H9 (cell line): ENCODE results near the gene USP6NL. TPM values are rescaled to one million over a fixed set of nuclear protein-coding genes. Genes with fewer than 3 reads are reported as not detected.

ENCODE experiments used
- DNase-seq: peaks from one replicate; pipeline ENCODE4 v3.0.0-alpha.2; 2017
- H2AFZ ChIP-seq: one replicate; pipeline ENCODE4 v1.6.1; 2013; ENCODE audit warnings: mild to moderate bottlenecking, low read length, control low read depth, moderate library complexity
- H2AK5ac ChIP-seq: 2 replicates; pipeline ENCODE4 v1.6.1; 2013; ENCODE audit warnings: low read length, control low read depth, mixed read lengths; ENCODE audit not compliant: insufficient read length
- H2BK120ac ChIP-seq: one replicate; pipeline ENCODE4 v1.6.1; 2013; ENCODE audit warnings: low read depth, mild to moderate bottlenecking, low read length, control low read depth, inconsistent platforms; ENCODE audit not compliant: poor library complexity, severe bottlenecking
- H2BK12ac ChIP-seq: 2 replicates; pipeline ENCODE4 v1.6.1; 2013; ENCODE audit warnings: low read length, control low read depth, mixed read lengths, low read depth; ENCODE audit not compliant: insufficient read length
- H2BK15ac ChIP-seq: 2 replicates; pipeline ENCODE4 v1.6.1; 2013; ENCODE audit warnings: low read depth, low read length, control low read depth
- H2BK20ac ChIP-seq: one replicate; pipeline ENCODE4 v1.6.1; 2013; ENCODE audit warnings: low read depth, mild to moderate bottlenecking, low read length, control low read depth, inconsistent platforms; ENCODE audit not compliant: poor library complexity, severe bottlenecking
- H2BK5ac ChIP-seq: 2 replicates; pipeline ENCODE4 v1.6.1; 2013; ENCODE audit warnings: low read length, control low read depth, mixed read lengths; ENCODE audit not compliant: insufficient read length
- H3K14ac ChIP-seq: 2 replicates; pipeline ENCODE4 v1.6.1; 2013; ENCODE audit warnings: low read length, control low read depth; ENCODE audit not compliant: insufficient read depth
- H3K18ac ChIP-seq: 2 replicates; pipeline ENCODE4 v1.6.1; 2013; ENCODE audit warnings: low read depth, mild to moderate bottlenecking, mixed read lengths, low read length, control low read depth; ENCODE audit not compliant: insufficient read length
- H3K23ac ChIP-seq: 2 replicates; pipeline ENCODE4 v1.6.1; 2013; ENCODE audit warnings: low read length, control low read depth, mixed read lengths, low read depth; ENCODE audit not compliant: insufficient read length
- H3K23me2 ChIP-seq: 2 replicates; pipeline ENCODE4 v1.6.1; 2013; ENCODE audit warnings: low read depth, mild to moderate bottlenecking, mixed read lengths, low read length, control low read depth; ENCODE audit not compliant: insufficient read length, poor library complexity, severe bottlenecking
- H3K27ac ChIP-seq: 2 replicates; pipeline ENCODE4 v1.5.1; 2013; ENCODE audit warnings: low read length, control low read depth, mixed read lengths, low read depth; ENCODE audit not compliant: insufficient read length
- H3K27me3 ChIP-seq: 2 replicates; pipeline ENCODE4 v1.6.1; 2013; ENCODE audit warnings: low read length, control low read depth, inconsistent platforms; ENCODE audit not compliant: insufficient read depth
- H3K4ac ChIP-seq: 2 replicates; pipeline ENCODE4 v1.6.1; 2013; ENCODE audit warnings: low read depth, mild to moderate bottlenecking, control low read depth, inconsistent platforms, low read length, moderate library complexity
- H3K4me1 ChIP-seq: 2 replicates; pipeline ENCODE4 v1.6.1; 2013; ENCODE audit warnings: low read length, control low read depth, inconsistent platforms; ENCODE audit not compliant: insufficient read depth
- H3K4me2 ChIP-seq: 2 replicates; pipeline ENCODE4 v1.6.1; 2013; ENCODE audit warnings: low read length, control low read depth, mixed read lengths; ENCODE audit not compliant: insufficient read length, insufficient read depth
- H3K56ac ChIP-seq: 2 replicates; pipeline ENCODE4 v1.6.1; 2013; ENCODE audit warnings: low read depth, mild to moderate bottlenecking, mixed read lengths, low read length, control low read depth; ENCODE audit not compliant: insufficient read length
- H3K79me1 ChIP-seq: 2 replicates; pipeline ENCODE4 v1.6.1; 2013; ENCODE audit warnings: low read depth, mild to moderate bottlenecking, moderate library complexity, low read length, control low read depth, inconsistent platforms; ENCODE audit not compliant: insufficient read depth, poor library complexity, severe bottlenecking
- H3K79me2 ChIP-seq: 2 replicates; pipeline ENCODE4 v1.6.1; 2013; ENCODE audit warnings: low read length, control low read depth, inconsistent platforms; ENCODE audit not compliant: insufficient read depth
- H3K9ac ChIP-seq: 2 replicates; pipeline ENCODE4 v1.6.1; 2013; ENCODE audit warnings: low read length, control low read depth, mixed read lengths; ENCODE audit not compliant: insufficient read length; ENCODE audit errors: extremely low read depth
- H3K9me3 ChIP-seq: one replicate; pipeline ENCODE4 v1.6.1; 2013; ENCODE audit warnings: low read depth, low read length, inconsistent platforms; ENCODE audit not compliant: control insufficient read depth
- H3T11ph ChIP-seq: one replicate; pipeline ENCODE4 v1.6.1; 2013; ENCODE audit warnings: mild to moderate bottlenecking, low read length, control low read depth, inconsistent platforms
- H4K20me1 ChIP-seq: one replicate; pipeline ENCODE4 v1.6.1; 2013; ENCODE audit not compliant: control insufficient read depth, insufficient read length, insufficient read depth
- H4K5ac ChIP-seq: 2 replicates; pipeline ENCODE4 v1.6.1; 2013; ENCODE audit warnings: low read depth, mild to moderate bottlenecking, mixed read lengths, low read length, control low read depth; ENCODE audit not compliant: insufficient read length
- H4K8ac ChIP-seq: replicated peaks from 2 replicates; pipeline ENCODE4 v1.6.1; 2013; ENCODE audit warnings: low read length, control low read depth, mixed read lengths, low read depth; ENCODE audit not compliant: insufficient read length
- H4K91ac ChIP-seq: 2 replicates; pipeline ENCODE4 v1.6.1; 2013; ENCODE audit warnings: low read depth, mild to moderate bottlenecking, moderate library complexity, mixed read lengths, low read length, control low read depth; ENCODE audit not compliant: insufficient read length
- H3K27ac Mint-ChIP-seq, 3 experiments: 2 replicates in 2 of 3; 3 replicates in 1 of 3; pipeline ENCODE4 v1.8.0; 2020 to 2021; ENCODE audit warnings: mixed read lengths in 3 of 3, mild to moderate bottlenecking in 1 of 3, moderate library complexity in 1 of 3
- H3K27me3 Mint-ChIP-seq: 2 replicates; pipeline ENCODE4 v1.8.0; 2021; ENCODE audit warnings: low read depth, mild to moderate bottlenecking, moderate library complexity, mixed read lengths
- H3K36me3 Mint-ChIP-seq, 3 experiments: 2 replicates in 2 of 3; 3 replicates in 1 of 3; pipeline ENCODE4 v1.8.0; 2020 to 2021; ENCODE audit warnings: low read depth in 3 of 3, mixed read lengths in 3 of 3; ENCODE audit not compliant: insufficient read depth in 1 of 3
- H3K4me1 Mint-ChIP-seq, 2 experiments: 2 replicates each; pipeline ENCODE4 v1.8.0; 2020; ENCODE audit warnings: mixed read lengths in 2 of 2
- H3K4me3 Mint-ChIP-seq, 2 experiments: 2 replicates in 1 of 2; 3 replicates in 1 of 2; pipeline ENCODE4 v1.8.0; 2020 to 2021; ENCODE audit warnings: mild to moderate bottlenecking in 2 of 2, mixed read lengths in 2 of 2, moderate library complexity in 1 of 2
- H3K9me3 Mint-ChIP-seq, 2 experiments: 2 replicates in 1 of 2; 3 replicates in 1 of 2; pipeline ENCODE4 v1.8.0; 2020; ENCODE audit warnings: mild to moderate bottlenecking in 2 of 2, mixed read lengths in 2 of 2, moderate library complexity in 1 of 2
- WGBS: extraction: QIAGEN DNeasy Blood & Tissue Kit; methylation state at CpG from one replicate; pipeline ENCODE4 v1.1.7; 2013; ENCODE audit warnings: missing lambda C conversion rate, low lambda C conversion rate, mixed read lengths; ENCODE audit not compliant: insufficient read length; ENCODE audit errors: extremely low coverage; 5-methylcytosine and 5-hydroxymethylcytosine counted together
- total RNA-seq: library from RNA; stranded (reverse); gene quantifications from 2 replicates; pipeline ENCODE4 v1.2.1, GENCODE V29; 2021
- TF ChIP-seq, protein P1 (sequence below): fragments of 200-600 bp; sonication (generic); conservative IDR thresholded peaks from 3 replicates; pipeline ENCODE4 v1.8.0; 2021; ENCODE audit warnings: antibody characterized with exemption, mild to moderate bottlenecking

USP6NL gene
- total RNA-seq, 1 experiment from 2014 or later: 28.3 TPM

DNA sequence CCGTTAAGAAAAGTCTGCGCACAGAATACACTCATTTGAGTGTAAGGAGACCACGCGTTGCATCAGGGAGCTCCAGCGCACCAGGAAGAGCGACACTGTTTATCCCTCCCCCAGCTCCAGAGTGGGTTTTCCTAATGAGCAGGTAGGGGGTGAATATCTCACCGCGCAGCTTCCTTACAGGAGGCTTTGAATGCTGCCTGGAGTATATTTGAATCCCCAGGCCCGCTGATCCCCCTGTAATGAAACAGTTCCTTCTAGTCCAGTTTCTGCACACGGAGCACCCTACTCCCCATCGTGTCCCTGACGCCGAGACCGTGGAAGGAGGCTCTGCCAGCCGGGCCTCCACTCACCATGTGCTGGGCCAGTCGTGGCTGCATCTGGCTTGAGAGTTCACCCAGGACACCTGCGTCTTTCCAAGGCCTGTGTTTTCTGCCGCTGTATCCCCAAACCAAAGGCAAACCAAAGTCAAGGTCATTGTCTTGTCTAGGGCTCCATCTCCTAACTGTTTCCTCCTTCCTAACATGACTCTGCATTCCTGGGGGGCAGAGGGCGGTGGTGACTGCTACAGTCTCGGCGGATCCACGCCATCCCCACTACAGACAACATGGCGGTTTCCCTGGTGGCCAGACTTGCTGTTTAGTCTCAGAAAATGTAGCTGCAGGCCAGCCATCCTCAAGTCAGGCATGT lies 167.8 kb downstream of the USP6NL start:
- Histone ChIP-seq H3T11ph (no peak overlapping the region), H3K23ac (no peak overlapping the region), H3K79me1 (no peaks in the 10 kb centered on the region), H4K5ac (no peak overlapping the region), H2BK20ac (no peak overlapping the region), H3K9me3 (no peaks in the 10 kb centered on the region), H3K27ac (no peak overlapping the region), H2BK15ac (no peak overlapping the region), H2AFZ (no peak overlapping the region), H3K4me2 (no peak overlapping the region), H3K27me3 (no peaks in the 10 kb centered on the region), H3K9ac (no peak overlapping the region), H2BK12ac (no peak overlapping the region), H3K4ac (no peak overlapping the region), H3K56ac (no peak overlapping the region), H3K23me2 (no peaks in the 10 kb centered on the region), H2BK120ac (no peak overlapping the region), H4K8ac (no peak overlapping the region), H3K4me1 (peaks cover 5% of the 10 kb centered on the region; the same call in 1 of the 2 replicates), H2AK5ac (no peak overlapping the region), H2BK5ac (no peak overlapping the region), H4K20me1 (no peaks in the 10 kb centered on the region), H3K79me2 (no peaks in the 10 kb centered on the region), H4K91ac (no peak overlapping the region), H3K18ac (no peak overlapping the region), H3K14ac (no peak overlapping the region)
- DNase-seq: peak; percentile 18
- TF ChIP-seq, protein P1, sequence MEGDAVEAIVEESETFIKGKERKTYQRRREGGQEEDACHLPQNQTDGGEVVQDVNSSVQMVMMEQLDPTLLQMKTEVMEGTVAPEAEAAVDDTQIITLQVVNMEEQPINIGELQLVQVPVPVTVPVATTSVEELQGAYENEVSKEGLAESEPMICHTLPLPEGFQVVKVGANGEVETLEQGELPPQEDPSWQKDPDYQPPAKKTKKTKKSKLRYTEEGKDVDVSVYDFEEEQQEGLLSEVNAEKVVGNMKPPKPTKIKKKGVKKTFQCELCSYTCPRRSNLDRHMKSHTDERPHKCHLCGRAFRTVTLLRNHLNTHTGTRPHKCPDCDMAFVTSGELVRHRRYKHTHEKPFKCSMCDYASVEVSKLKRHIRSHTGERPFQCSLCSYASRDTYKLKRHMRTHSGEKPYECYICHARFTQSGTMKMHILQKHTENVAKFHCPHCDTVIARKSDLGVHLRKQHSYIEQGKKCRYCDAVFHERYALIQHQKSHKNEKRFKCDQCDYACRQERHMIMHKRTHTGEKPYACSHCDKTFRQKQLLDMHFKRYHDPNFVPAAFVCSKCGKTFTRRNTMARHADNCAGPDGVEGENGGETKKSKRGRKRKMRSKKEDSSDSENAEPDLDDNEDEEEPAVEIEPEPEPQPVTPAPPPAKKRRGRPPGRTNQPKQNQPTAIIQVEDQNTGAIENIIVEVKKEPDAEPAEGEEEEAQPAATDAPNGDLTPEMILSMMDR: no peak
- peak overlapping the region in 1 of 3 experiments; percentile 30; a peak in 1 of 7 replicates for H3K27ac Mint-ChIP-seq
- WGBS: no CpG with 5 or more reads among the region's 23 CpGs
- H3K4me1 Mint-ChIP-seq: peaks cover 33 to 42% of the 10 kb centered on the region in 2 experiments
- peaks cover 5% of the 10 kb centered on the region for H3K27me3 Mint-ChIP-seq
- H3K4me3 Mint-ChIP-seq: no peak overlapping the region
- H3K36me3 Mint-ChIP-seq: peaks cover 0 to 2% (median 0%) of the 10 kb centered on the region in 3 experiments; a peak in 2 of 7 replicates
- H3K9me3 Mint-ChIP-seq: no peaks in the 10 kb centered on the region
